Posterior vena cava (tissue), 2 donors: ENCODE data around the gene CYP26A1. TPM values are rescaled to one million over a fixed set of nuclear protein-coding genes. Genes with fewer than 3 reads are reported as not detected.
A peak's percentile ranks its signal among the peaks of the same experiment; 100 is the strongest.
"Not testable (repeated sequence)": the region's sequence is repeated elsewhere in the genome, so short reads cannot be mapped to it uniquely, and the experiment has no call there.

Source experiments
- DNase-seq: peaks from one replicate; pipeline ENCODE4 v3.0.0-alpha.2; 2020; ENCODE audit warnings: low spot score
- intact Hi-C, 2 donors: fragments of 100-400 bp; cut with DNase I; formaldehyde crosslinking; loops; one replicate each; pipeline versions ENCODE4 v1.14.1 to v1.14.2; 2022 to 2023
- total RNA-seq, 2 donors: library from RNA; stranded (reverse); fragmentation: NEBNext Ultra II Directional; extraction: Animal tissue kit (Norgen Biotek cat#: 25700); gene quantifications; one replicate each; pipeline ENCODE4 v1.2.1, GENCODE V29; 2021
- donor health status: DM: yes; HTN: yes; CAD: no.
- donor health status: DM: yes; HTN: yes; CAD: no.

Gene CYP26A1
- total RNA-seq, 2 donors from 2014 or later: not detected

GRCh38 chr10:93099670-93100069, 26.0 kb downstream of the CYP26A1 start:
- DNase-seq: no peak
- intact Hi-C loops: no loop called here

GRCh38 chr10:93101148-93101547, 27.5 kb downstream of the CYP26A1 start:
- DNase-seq, intact Hi-C loops: not testable (repeated sequence)

- no peak for DNase-seq
- intact Hi-C loops: no loop called here
These were observed 30.3 kb downstream of the CYP26A1 start for GRCh38 chr10:93103953-93104352.

- intact Hi-C loops: no loop called here
- DNase-seq: no peak
These were observed 33.0 kb downstream of the CYP26A1 start for GRCh38 chr10:93106631-93107072.

- DNase-seq: no peak
- intact Hi-C loops: loop anchor here in 1 of 2 donors (10.0 kb wide), 1 partner anchor 174 kb away; no protein-coding TSS in a partner anchor
These were observed 36.9 kb downstream of the CYP26A1 start for GRCh38 chr10:93110472-93111146.

- DNase-seq: no peak
- intact Hi-C loops: loop anchor here in 1 of 2 donors (10.0 kb wide), 1 partner anchor 172 kb away; no protein-coding TSS in a partner anchor
These were observed 39.3 kb downstream of the CYP26A1 start for GRCh38 chr10:93113042-93113441.

GRCh38 chr10:93115661-93116383, 42.1 kb downstream of the CYP26A1 start:
- intact Hi-C loops: loop anchor here in 1 of 2 donors (10.0 kb wide), 1 partner anchor 169 kb away; no protein-coding TSS in a partner anchor
- peak; percentile 88 for DNase-seq

GRCh38 chr10:93121311-93121710, 47.6 kb downstream of the CYP26A1 start:
- intact Hi-C loops: no loop called here
- no peak for DNase-seq

GRCh38 chr10:93123766-93124165, 50.1 kb downstream of the CYP26A1 start:
- no peak for DNase-seq
- intact Hi-C loops: no loop called here

- no peak for DNase-seq
- intact Hi-C loops: no loop called here
These were observed 51.1 kb downstream of the CYP26A1 start for GRCh38 chr10:93124580-93125318.

- DNase-seq: no peak
- intact Hi-C loops: no loop called here
These were observed 52.3 kb downstream of the CYP26A1 start for GRCh38 chr10:93125966-93126365.

- intact Hi-C loops: no loop called here
- no peak for DNase-seq
These were observed 52.9 kb downstream of the CYP26A1 start for GRCh38 chr10:93126483-93127052.

Other genes with a start within 250 kb of the CYP26A1 start
- gene EXOC6, start 225.4 kb upstream of the CYP26A1 start, total RNA-seq: 10 to 100 TPM; 13.1 to 17.6 TPM
- under 1 TPM in 1 of 2 donors, not detected in 1; 0.19 TPM for gene CYP26C1, start 13.1 kb upstream of the CYP26A1 start, total RNA-seq